GM21360 (cell line): ENCODE measurements around the gene ALMS1.
"Not testable (repeated sequence)": the region's sequence is repeated elsewhere in the genome, so short reads cannot be mapped to it uniquely, and the experiment has no call there.

Experiments
- ATAC-seq: cut with Tn5 transposase; IDR thresholded peaks from one replicate; pipeline ENCODE4 v1.9.1; 2021; ENCODE audit warnings: mild to moderate bottlenecking, moderate library complexity; ENCODE audit not compliant: unreplicated experiment

ALMS1 gene

GRCh38 chr2:73604589-73604988 lies 219.0 kb downstream of the ALMS1 start:
- not testable (repeated sequence) for ATAC-seq

- no peak for ATAC-seq
Measured at GRCh38 chr2:73610111-73610510, 224.5 kb downstream of the ALMS1 start.

- no peak for ATAC-seq
Measured at GRCh38 chr2:73611193-73611592, 225.6 kb downstream of the ALMS1 start.

- no peak for ATAC-seq
Measured at GRCh38 chr2:73611867-73612266, 226.2 kb downstream of the ALMS1 start.

GRCh38 chr2:73614105-73614504 lies 228.5 kb downstream of the ALMS1 start:
- no peak for ATAC-seq

- no peak for ATAC-seq
Measured at GRCh38 chr2:73614997-73615396, 229.4 kb downstream of the ALMS1 start.

- not testable (repeated sequence) for ATAC-seq
Measured at GRCh38 chr2:73619925-73620324, 234.3 kb downstream of the ALMS1 start.

- ATAC-seq = not testable (repeated sequence)
Measured at GRCh38 chr2:73624036-73624435, 238.4 kb downstream of the ALMS1 start.

GRCh38 chr2:73624625-73625024 lies 239.0 kb downstream of the ALMS1 start:
- not testable (repeated sequence) for ATAC-seq

- not testable (repeated sequence) for ATAC-seq
Measured at GRCh38 chr2:73626237-73626636, 240.6 kb downstream of the ALMS1 start.

- ATAC-seq = not testable (repeated sequence)
Measured at GRCh38 chr2:73628493-73628892, 242.9 kb downstream of the ALMS1 start.

- ATAC-seq = peak; percentile 66
Measured at GRCh38 chr2:73630662-73631266, 245.1 kb downstream of the ALMS1 start.

- not testable (repeated sequence) for ATAC-seq
Measured at GRCh38 chr2:73636977-73637376, 251.3 kb downstream of the ALMS1 start.

- ATAC-seq = no peak
Measured at GRCh38 chr2:73638429-73638828, 252.8 kb downstream of the ALMS1 start.

GRCh38 chr2:73640511-73640911 lies 254.9 kb downstream of the ALMS1 start:
- ATAC-seq = no peak

GRCh38 chr2:73640946-73641766 lies 255.5 kb downstream of the ALMS1 start:
- ATAC-seq = no peak

GRCh38 chr2:73641767-73642062 lies 256.1 kb downstream of the ALMS1 start:
- no peak for ATAC-seq

GRCh38 chr2:73642338-73643018 lies 256.8 kb downstream of the ALMS1 start, which contains the start of gene NAT8:
NAT8 (minus strand) TSS chr2:73642422; CDS start chr2:73641628, 794 bp downstream.
- ATAC-seq = no peak

GRCh38 chr2:73647690-73648089 lies 262.1 kb downstream of the ALMS1 start:
- ATAC-seq = not testable (repeated sequence)

GRCh38 chr2:73651591-73652230 lies 266.1 kb downstream of the ALMS1 start:
- ATAC-seq = no peak

- no peak for ATAC-seq
Measured at GRCh38 chr2:73652348-73652747, 266.7 kb downstream of the ALMS1 start.
